ENCODE results near the gene NUP62CL.
"Not testable (repeated sequence)": the region's sequence is repeated elsewhere in the genome, so short reads cannot be mapped to it uniquely, and the experiment has no call there.

The NUP62CL gene
- total RNA-seq = 2.8 reads per million, percentile 9 among the genes with 10 or more reads in this experiment

GRCh38 chrX:107205770-107206696 lies at the start of gene NUP62CL, which contains the start of gene DNAAF6:
TSS of gene NUP62CL (minus strand) at chrX:107206433. CDS start at chrX:107175146, 31,287 bp downstream.
TSS of gene DNAAF6 (plus strand) at chrX:107206611. CDS start at chrX:107212876, 6,265 bp downstream.
- peak; percentile 53 for DNase-seq

- DNase-seq = no peak
Measured at GRCh38 chrX:107228486-107228819, 22.2 kb upstream of the NUP62CL start.

- DNase-seq = no peak
Measured at GRCh38 chrX:107227780-107228485, 21.7 kb upstream of the NUP62CL start.

- no peak for DNase-seq
Measured at GRCh38 chrX:107226757-107227156, 20.5 kb upstream of the NUP62CL start.

DNA sequence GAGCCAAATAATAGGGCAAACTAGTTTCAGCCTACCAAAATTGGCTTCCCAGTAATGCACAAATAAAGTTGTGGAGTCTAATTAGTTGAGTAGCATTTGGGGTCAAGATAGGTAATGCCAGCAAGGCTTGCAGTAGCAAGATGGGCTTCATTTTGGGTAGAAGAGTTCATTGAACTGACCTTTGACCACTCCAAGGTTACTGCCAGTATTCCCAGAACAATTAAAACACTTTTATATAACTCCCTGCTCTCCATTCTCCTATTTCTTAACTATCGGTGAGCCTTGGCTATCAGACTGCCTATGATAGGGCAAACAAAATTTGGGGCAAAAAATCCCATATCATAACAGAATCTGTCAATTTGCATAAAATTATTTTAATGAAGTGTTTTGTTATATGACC lies 7.2 kb upstream of the NUP62CL start:
- no peak for DNase-seq

- DNase-seq = no peak
Measured at GRCh38 chrX:107207943-107208342, 1.7 kb upstream of the NUP62CL start.

DNA sequence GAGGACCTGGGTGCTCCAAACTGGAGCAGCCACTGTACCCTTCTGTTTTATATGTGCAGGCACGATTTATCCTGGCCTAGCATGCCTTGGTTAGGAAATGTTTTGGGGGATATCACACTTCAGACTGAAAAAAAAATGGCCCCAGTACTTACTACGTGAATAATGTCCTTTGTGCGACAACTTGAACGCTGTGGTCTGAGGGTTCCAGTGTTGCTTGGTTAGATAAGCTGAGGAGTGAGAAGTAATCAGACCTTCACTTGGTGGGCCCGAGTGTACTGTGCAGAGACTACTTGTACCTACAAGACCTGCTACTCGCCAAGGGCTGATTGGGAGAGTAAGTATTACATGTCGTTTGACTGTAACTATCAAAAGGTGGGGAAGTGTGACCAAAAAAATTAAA lies 856 bp upstream of the NUP62CL start:
- DNase-seq = no peak

DNA sequence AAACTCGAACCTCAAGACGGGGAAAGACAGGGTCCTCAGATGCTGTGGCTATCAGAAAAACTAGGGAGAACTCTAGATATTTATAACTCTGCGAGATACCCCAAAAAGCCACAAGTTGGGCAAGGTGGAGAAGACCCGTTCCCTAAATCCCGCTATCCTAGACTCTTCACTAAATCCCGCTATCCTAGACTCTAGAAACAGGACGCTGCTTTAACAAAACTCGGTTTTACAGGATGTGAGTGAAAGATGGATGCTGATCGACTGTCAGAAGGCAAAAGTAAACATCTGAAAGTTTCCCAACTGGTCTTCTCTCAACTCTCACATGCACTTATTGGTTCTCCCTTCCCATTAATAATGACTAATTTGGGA lies 448 bp upstream of the NUP62CL start:
- no peak for DNase-seq

DNA sequence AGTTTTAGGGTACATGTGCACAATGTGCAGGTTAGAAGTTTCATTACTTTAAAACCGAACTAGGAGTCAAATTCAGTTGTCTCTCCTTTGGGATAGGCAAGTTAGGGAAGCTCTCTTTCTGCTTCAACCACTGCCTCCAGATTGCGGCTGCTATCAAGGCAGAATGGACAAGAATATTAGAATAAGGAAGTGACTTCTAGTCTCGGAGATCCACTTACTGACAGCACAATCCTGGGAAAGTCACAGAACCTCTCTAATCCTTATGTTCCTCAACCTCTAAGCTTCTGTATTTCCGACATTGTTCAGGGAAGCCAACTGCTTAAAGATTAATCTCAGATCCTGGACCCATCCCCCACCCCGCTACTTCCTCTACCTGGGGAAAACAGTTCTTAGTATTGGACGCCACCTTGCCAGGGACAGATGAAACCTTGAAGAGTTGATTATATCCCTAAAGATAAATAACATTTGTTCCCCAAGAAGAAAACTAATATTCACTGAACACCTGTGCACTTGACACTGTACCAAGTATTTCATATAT lies 2.1 kb downstream of the NUP62CL start:
- DNase-seq = no peak

- DNase-seq = no peak
Measured at GRCh38 chrX:107199491-107199890, 6.7 kb downstream of the NUP62CL start.

- DNase-seq = not testable (repeated sequence)
Measured at GRCh38 chrX:107198074-107198473, 8.2 kb downstream of the NUP62CL start.

DNA sequence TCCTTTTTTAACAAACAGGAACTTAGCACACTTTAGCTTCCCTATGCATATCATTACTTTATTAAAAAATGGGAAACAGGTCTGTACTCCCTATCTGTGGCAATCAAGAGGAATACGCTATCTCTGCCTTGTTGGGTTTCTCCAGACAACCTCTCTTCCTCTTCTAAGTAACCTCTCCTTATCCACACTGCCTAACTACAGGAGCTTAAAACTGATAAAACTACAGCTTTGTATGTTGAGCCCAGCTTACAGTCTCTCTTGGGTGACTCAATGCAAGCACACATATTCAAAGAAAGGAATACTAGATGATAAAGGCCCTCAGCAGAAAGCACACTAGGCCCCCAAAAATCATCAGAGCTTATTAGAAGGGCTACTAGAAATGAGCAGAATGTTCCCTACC lies 8.9 kb downstream of the NUP62CL start:
- no peak for DNase-seq

GRCh38 chrX:107171369-107172102 lies 34.7 kb downstream of the NUP62CL start:
- DNase-seq = no peak

DNA sequence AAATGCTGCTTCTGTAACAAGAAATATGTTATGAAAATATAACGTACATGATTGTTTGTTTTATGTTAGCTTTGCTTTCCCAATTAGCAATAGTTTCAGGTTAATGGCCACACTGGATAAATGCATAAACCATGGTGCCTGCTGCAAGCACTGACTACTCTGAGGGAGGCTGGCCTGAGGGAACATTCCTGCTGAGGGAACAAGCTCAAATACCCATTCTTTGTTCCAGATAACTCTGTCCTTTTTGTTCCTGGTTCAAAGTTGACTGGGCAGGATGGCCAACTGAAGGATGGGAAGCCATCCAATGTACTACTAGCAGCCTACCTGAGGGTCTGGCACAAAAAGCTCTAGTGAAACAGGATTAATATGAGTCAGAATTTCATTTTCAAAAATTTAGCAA lies 37.5 kb downstream of the NUP62CL start:
- DNase-seq = no peak

DNA sequence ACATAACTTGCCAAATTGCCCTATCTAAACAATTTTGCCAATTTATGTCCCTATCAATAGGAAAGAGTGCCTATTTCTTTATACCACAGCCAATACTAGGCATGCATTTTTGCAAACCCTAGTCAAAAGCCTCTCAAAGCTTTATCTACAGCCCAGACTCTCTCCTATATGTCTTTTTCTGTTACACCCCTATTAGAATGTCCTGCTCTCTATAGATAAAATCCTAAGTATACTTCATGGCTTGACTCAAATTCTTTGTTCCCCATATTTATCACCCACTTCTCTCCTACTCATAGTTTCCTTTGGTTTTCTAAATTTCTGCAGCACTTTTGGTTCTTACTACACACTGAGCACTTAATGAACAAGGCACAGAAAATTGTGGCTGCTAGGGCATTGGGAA lies 38.0 kb downstream of the NUP62CL start:
- DNase-seq = no peak

- DNase-seq = no peak
Measured at GRCh38 chrX:107167163-107167921, 38.9 kb downstream of the NUP62CL start.

DNA sequence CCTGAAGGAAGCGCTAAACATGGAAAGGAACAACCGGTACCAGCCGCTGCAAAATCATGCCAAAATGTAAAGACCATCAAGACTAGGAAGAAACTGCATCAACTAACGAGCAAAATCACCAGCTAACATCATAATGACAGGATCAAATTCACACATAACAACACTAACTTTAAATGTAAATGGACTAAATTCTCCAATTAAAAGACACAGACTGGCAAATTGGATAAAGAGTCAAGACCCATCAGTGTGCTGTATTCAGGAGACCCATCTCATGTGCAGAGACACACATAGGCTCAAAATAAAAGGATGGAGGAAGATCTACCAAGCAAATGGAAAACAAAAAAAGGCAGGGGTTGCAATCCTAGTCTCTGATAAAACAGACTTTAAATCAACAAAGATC lies 48.6 kb downstream of the NUP62CL start:
- DNase-seq = not testable (repeated sequence)

DNA sequence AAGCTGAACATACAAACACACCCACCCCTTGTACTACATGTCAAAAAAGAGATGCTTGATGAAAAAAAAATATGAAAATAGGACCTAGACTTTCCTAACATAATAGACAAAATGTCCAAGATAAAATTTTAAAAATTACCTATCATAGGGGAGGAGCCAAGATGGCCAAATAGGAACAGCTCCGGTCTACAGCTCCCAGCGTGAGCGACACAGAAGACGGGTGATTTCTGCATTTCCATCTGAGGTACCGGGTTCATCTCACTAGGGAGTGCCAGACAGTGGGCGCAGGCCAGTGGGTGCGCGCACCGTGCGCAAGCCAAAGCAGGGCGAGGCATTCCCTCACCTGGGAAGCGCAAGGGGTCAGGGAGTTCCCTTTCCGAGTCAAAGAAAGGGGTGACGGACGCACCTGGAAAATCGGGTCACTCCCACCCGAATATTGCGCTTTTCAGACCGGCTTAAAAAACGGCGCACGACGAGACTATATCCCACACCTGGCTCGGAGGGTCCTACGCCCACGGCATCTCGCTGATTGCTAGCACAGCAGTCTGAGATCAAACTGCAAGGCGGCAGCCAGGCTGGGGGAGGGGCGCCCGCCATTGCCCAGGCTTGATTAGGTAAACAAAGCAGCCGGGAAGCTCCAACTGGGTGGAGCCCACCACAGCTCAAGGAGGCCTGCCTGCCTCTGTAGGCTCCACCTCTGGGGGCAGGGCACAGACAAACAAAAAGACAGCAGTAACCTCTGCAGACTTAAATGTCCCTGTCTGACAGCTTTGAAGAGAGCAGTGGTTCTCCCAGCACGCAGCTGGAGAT lies 50.4 kb downstream of the NUP62CL start:
- not testable (repeated sequence) for DNase-seq

DNA sequence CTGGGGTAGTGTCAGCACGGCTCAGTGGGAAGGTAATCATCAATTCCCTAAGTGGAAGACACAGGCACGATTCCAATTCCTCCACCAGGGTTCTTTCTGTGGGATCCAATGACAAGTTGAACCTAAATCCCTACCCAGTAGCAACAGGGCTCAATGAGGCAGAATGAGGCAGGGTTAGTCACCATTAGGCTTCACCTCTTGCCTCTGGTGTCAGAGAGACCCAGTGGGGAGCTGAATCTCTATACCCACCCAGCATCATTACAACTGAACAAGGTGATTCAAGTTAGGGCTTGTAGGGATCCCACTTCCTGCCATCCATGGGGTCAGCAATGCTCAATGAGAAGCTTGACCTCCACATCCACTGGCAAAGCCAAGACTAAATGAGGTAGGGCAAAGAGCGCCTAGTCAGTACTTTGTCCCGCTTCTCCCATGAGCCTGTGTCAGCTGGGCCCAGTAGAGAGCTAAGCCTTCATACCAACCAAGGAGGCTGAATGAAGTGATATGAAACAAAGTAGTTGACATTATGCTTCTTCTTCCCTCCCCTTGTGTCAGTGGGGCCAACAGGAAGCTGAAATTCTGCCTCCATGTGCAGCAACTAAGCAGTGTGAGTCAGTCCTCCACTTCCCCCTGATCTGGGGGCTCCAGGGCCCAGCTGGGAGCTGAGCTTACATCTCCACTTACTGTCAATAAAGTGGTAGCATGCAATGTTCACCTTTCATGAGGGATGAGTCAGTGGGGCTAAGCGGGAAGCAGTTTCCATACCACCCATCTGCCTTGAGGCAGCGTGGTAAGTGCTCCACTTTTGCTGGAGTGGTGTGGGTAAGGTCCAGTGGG lies 51.2 kb downstream of the NUP62CL start:
- DNase-seq = no peak

- DNase-seq = no peak
Measured at GRCh38 chrX:107153005-107153404, 53.2 kb downstream of the NUP62CL start.

Data from effector CD4-positive, alpha-beta T cell (primary cell).